ACC112 (cell line): ENCODE measurements around the gene NTNG1.

Experiments used
- H2AFZ ChIP-seq: fragments of 200-600 bp; sonication (generic); one replicate; pipeline ENCODE4 v1.6.0; 2017; ENCODE audit warnings: antibody characterized with exemption, low read length; ENCODE audit not compliant: unreplicated experiment
- H3K27ac ChIP-seq: fragments of 200-600 bp; sonication (generic); 2 replicates; pipeline ENCODE4 v1.5.1; 2014; ENCODE audit warnings: low read depth, mild to moderate bottlenecking, antibody characterized with exemption, low read length, moderate library complexity
- H3K27me3 ChIP-seq: fragments of 200-600 bp; sonication (generic); 2 replicates; pipeline ENCODE4 v1.6.1; 2014; ENCODE audit warnings: mild to moderate bottlenecking, antibody characterized with exemption, low read length, moderate library complexity, mixed read lengths; ENCODE audit not compliant: insufficient read depth
- H3K36me3 ChIP-seq: fragments of 200-600 bp; sonication (generic); 2 replicates; pipeline ENCODE4 v1.6.1; 2016; ENCODE audit warnings: mild to moderate bottlenecking, antibody characterized with exemption, low read length, moderate library complexity, mixed read lengths; ENCODE audit not compliant: insufficient read depth
- H3K4me1 ChIP-seq: fragments of 200-600 bp; sonication (generic); one replicate; pipeline ENCODE4 v1.6.1; 2016; ENCODE audit warnings: low read length, mixed read lengths; ENCODE audit not compliant: insufficient read depth, unreplicated experiment, control insufficient read depth
- H3K4me3 ChIP-seq: fragments of 200-600 bp; sonication (generic); 2 replicates; pipeline ENCODE4 v1.5.1; 2014; ENCODE audit warnings: mild to moderate bottlenecking, low read depth, low read length
- H3K79me2 ChIP-seq: fragments of 200-600 bp; sonication (generic); one replicate; pipeline ENCODE4 v1.6.0; 2016; ENCODE audit warnings: low read length; ENCODE audit not compliant: control insufficient read depth, unreplicated experiment, insufficient read depth

NTNG1 gene

GRCh38 chr1:107389410-107390396 lies 248.9 kb downstream of the NTNG1 start:
- no peaks in the 10 kb centered on the region for H3K4me1 ChIP-seq
- H3K4me3 ChIP-seq: no peak overlapping the region
- H3K79me2 ChIP-seq: no peaks in the 10 kb centered on the region
- no peak overlapping the region for H2AFZ ChIP-seq
- H3K27me3 ChIP-seq: no peaks in the 10 kb centered on the region
- no peak overlapping the region for H3K27ac ChIP-seq
- no peaks in the 10 kb centered on the region for H3K36me3 ChIP-seq

- H3K4me3 ChIP-seq: no peak overlapping the region
- no peaks in the 10 kb centered on the region for H3K36me3 ChIP-seq
- H3K4me1 ChIP-seq: no peaks in the 10 kb centered on the region
- H3K27me3 ChIP-seq: no peaks in the 10 kb centered on the region
- H3K27ac ChIP-seq: no peak overlapping the region
- no peak overlapping the region for H2AFZ ChIP-seq
- no peaks in the 10 kb centered on the region for H3K79me2 ChIP-seq
Measured at GRCh38 chr1:107394301-107394700, 253.5 kb downstream of the NTNG1 start.

- H3K27me3 ChIP-seq: no peaks in the 10 kb centered on the region
- H3K4me3 ChIP-seq: no peak overlapping the region
- H3K79me2 ChIP-seq: no peaks in the 10 kb centered on the region
- H2AFZ ChIP-seq: no peak overlapping the region
- H3K36me3 ChIP-seq: no peaks in the 10 kb centered on the region
- H3K27ac ChIP-seq: no peak overlapping the region
- no peaks in the 10 kb centered on the region for H3K4me1 ChIP-seq
Measured at GRCh38 chr1:107401704-107402103, 260.9 kb downstream of the NTNG1 start.

GRCh38 chr1:107404756-107405155 lies 263.9 kb downstream of the NTNG1 start:
- Histone ChIP-seq H3K79me2 (no peaks in the 10 kb centered on the region), H3K4me1 (no peaks in the 10 kb centered on the region), H3K27me3 (no peaks in the 10 kb centered on the region), H3K36me3 (no peaks in the 10 kb centered on the region), H3K27ac (no peak overlapping the region), H3K4me3 (no peak overlapping the region), H2AFZ (no peak overlapping the region)

- H2AFZ ChIP-seq: no peak overlapping the region
- H3K4me3 ChIP-seq: no peak overlapping the region
- H3K4me1 ChIP-seq: no peaks in the 10 kb centered on the region
- H3K27ac ChIP-seq: no peak overlapping the region
- H3K27me3 ChIP-seq: no peaks in the 10 kb centered on the region
- H3K79me2 ChIP-seq: no peaks in the 10 kb centered on the region
- H3K36me3 ChIP-seq: no peaks in the 10 kb centered on the region
Measured at GRCh38 chr1:107405236-107405635, 264.4 kb downstream of the NTNG1 start.

- Histone ChIP-seq H3K79me2 (no peaks in the 10 kb centered on the region), H3K27ac (no peak overlapping the region), H2AFZ (no peak overlapping the region), H3K4me1 (no peaks in the 10 kb centered on the region), H3K27me3 (no peaks in the 10 kb centered on the region), H3K36me3 (no peaks in the 10 kb centered on the region), H3K4me3 (no peak overlapping the region)
Measured at GRCh38 chr1:107407011-107407410, 266.2 kb downstream of the NTNG1 start.

GRCh38 chr1:107413546-107413945 lies 272.7 kb downstream of the NTNG1 start:
- H3K4me3 ChIP-seq: no peak overlapping the region
- H2AFZ ChIP-seq: no peak overlapping the region
- no peak overlapping the region for H3K27ac ChIP-seq
- H3K27me3 ChIP-seq: no peaks in the 10 kb centered on the region
- no peaks in the 10 kb centered on the region for H3K36me3 ChIP-seq
- H3K79me2 ChIP-seq: no peaks in the 10 kb centered on the region
- no peaks in the 10 kb centered on the region for H3K4me1 ChIP-seq

GRCh38 chr1:107413951-107414350 lies 273.1 kb downstream of the NTNG1 start:
- Histone ChIP-seq H3K79me2 (no peaks in the 10 kb centered on the region), H3K36me3 (no peaks in the 10 kb centered on the region), H3K4me1 (no peaks in the 10 kb centered on the region), H3K27me3 (no peaks in the 10 kb centered on the region), H2AFZ (no peak overlapping the region), H3K4me3 (no peak overlapping the region), H3K27ac (no peak overlapping the region)

- Histone ChIP-seq H2AFZ (no peak overlapping the region), H3K79me2 (no peaks in the 10 kb centered on the region), H3K27me3 (no peaks in the 10 kb centered on the region), H3K4me1 (no peaks in the 10 kb centered on the region), H3K36me3 (no peaks in the 10 kb centered on the region), H3K27ac (no peak overlapping the region), H3K4me3 (no peak overlapping the region)
Measured at GRCh38 chr1:107414550-107414949, 273.7 kb downstream of the NTNG1 start.

GRCh38 chr1:107415241-107415640 lies 274.4 kb downstream of the NTNG1 start:
- no peaks in the 10 kb centered on the region for H3K27me3 ChIP-seq
- no peak overlapping the region for H3K4me3 ChIP-seq
- no peak overlapping the region for H2AFZ ChIP-seq
- H3K27ac ChIP-seq: no peak overlapping the region
- no peaks in the 10 kb centered on the region for H3K79me2 ChIP-seq
- no peaks in the 10 kb centered on the region for H3K36me3 ChIP-seq
- no peaks in the 10 kb centered on the region for H3K4me1 ChIP-seq

- Histone ChIP-seq H2AFZ (no peak overlapping the region), H3K27me3 (no peaks in the 10 kb centered on the region)
Measured at GRCh38 chr1:107419003-107419402, 278.2 kb downstream of the NTNG1 start.

More at GRCh38 chr1:107419003-107419402, 278.2 kb downstream of the NTNG1 start:
- Histone ChIP-seq H3K36me3 (no peaks in the 10 kb centered on the region), H3K4me1 (no peaks in the 10 kb centered on the region), H3K27ac (no peak overlapping the region), H3K4me3 (no peak overlapping the region), H3K79me2 (no peaks in the 10 kb centered on the region)
